ENCODE data around the gene PPP6R2. TPM values are rescaled to one million over a fixed set of nuclear protein-coding genes. Genes with fewer than 3 reads are reported as not detected.

PPP6R2 gene
- total and polyA plus RNA-seq, 9 of the 15 experiments (the other 6 are each of a cell fraction or from before 2014, with no cell fraction given) = 0.32 to 39.8 (median 21.4) TPM

DNA sequence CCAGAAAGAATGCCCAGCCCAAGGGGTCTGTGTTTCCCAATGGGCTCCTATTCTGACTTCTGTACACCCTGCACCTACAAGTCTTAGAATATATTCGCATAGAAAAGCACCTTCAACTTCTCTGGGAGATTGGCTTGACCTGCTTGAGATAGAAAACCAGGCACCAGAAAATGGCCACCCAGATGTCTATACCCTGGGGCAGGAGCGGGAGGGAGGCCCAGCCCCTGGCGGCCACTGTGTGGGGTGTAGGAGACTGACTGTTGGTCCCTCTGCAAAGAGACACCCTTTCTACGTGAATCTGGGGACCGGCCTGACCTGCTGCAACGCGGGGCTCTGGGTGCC is 24.8 kb upstream of the PPP6R2 start (continued):
- TF ChIP-seq NR3C1 (CRISPR knock-in tag; IDR thresholded peaks at IDR 0.05) = no peak
- TF ChIP-seq, protein P1, sequence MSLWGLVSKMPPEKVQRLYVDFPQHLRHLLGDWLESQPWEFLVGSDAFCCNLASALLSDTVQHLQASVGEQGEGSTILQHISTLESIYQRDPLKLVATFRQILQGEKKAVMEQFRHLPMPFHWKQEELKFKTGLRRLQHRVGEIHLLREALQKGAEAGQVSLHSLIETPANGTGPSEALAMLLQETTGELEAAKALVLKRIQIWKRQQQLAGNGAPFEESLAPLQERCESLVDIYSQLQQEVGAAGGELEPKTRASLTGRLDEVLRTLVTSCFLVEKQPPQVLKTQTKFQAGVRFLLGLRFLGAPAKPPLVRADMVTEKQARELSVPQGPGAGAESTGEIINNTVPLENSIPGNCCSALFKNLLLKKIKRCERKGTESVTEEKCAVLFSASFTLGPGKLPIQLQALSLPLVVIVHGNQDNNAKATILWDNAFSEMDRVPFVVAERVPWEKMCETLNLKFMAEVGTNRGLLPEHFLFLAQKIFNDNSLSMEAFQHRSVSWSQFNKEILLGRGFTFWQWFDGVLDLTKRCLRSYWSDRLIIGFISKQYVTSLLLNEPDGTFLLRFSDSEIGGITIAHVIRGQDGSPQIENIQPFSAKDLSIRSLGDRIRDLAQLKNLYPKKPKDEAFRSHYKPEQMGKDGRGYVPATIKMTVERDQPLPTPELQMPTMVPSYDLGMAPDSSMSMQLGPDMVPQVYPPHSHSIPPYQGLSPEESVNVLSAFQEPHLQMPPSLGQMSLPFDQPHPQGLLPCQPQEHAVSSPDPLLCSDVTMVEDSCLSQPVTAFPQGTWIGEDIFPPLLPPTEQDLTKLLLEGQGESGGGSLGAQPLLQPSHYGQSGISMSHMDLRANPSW (CRISPR knock-in tag; IDR thresholded peaks at IDR 0.05) = no peak
- TF ChIP-seq PURB (CRISPR knock-in tag; IDR thresholded peaks at IDR 0.05; ENCODE audit: low read depth) = no peak

DNA sequence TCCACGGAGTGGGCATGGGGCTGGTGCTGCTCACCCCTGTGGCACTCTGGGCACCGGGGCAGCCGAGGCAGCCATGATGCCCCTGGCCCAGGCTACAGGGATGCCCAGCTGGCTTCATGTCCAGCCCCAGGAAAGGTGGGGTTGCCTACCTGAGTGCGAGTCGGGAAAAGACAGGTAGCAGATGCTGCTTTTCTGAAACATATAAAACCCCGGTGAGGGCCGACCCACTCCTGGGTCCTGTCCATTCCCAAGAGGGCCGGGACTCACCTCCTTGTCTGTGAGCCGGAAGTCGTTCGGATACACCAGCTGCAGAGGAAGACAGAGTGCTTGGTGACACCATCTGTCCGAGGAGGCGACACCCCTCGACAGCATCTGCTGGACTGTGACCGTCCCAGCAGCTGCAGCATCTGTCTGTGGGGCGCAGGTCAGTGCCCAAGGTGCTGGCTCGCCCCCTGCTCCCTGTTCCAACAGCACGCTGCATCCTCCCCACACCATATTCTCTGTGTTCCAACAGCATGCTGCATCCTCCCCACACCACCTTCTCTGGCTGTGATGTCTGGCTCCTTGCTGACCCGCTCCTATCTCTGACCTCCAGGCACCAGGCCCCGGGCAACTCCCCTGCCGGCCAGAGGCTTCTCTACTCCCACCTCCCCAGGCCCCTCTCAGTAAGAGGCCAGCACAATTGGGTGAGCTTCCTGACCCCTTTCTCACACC is 24.3 kb upstream of the PPP6R2 start:
- H3K9ac ChIP-seq (ENCODE audit: insufficient read depth in 1 of 2, low read depth in 2 of 2, low read length in 2 of 2) = peak overlapping the region; percentile 41 to 76
- peaks cover 27 to 66% of the 10 kb centered on the region in 2 experiments; a peak in 4 of 5 replicates for H3K4me1 ChIP-seq (replicated peaks in 1 of 2; ENCODE audit: control insufficient read depth in 2 of 2, insufficient read depth in 2 of 2, low read length in 2 of 2)
- peak overlapping the region; percentile 74 for H3K4me2 ChIP-seq (ENCODE audit: insufficient read depth, low read length)
- ATAC-seq (peak; percentile 82), DNase-seq (ENCODE audit: extremely low read depth in 1 of 4, low spot score in 3 of 4) (peak; percentile 67 to 86 (median 77)), FAIRE-seq (peak; percentile 92)
- H3K9me3 ChIP-seq (replicated peaks; ENCODE audit: control insufficient read depth, insufficient read depth, low read depth, low read length) = no peaks in the 10 kb centered on the region
- CTCF ChIA-PET (ENCODE audit: low intra/inter-chr PET ratio) = no interaction called here
- POLR2A ChIA-PET = interaction anchor here (1.1 kb wide), 1 partner anchor 9 kb away, joined by 3 read pairs; no protein-coding TSS in a partner anchor
- no peaks in the 10 kb centered on the region for H3K27me3 ChIP-seq (ENCODE audit: control insufficient read depth in 2 of 2, insufficient read depth in 2 of 2, low read length in 2 of 2)
- no peak overlapping the region for H3K4me3 ChIP-seq
- peak overlapping the region; percentile 74 for H2AFZ ChIP-seq (ENCODE audit: low read depth, low read length)
- in situ Hi-C loops (cut with MboI) (no loop called here), intact Hi-C loops (cut with micrococcal nuclease) (no loop called here)
- H3K9me1 ChIP-seq (ENCODE audit: control insufficient read depth, insufficient read depth, low read length) = no peaks in the 10 kb centered on the region
- peak overlapping the region; percentile 69 for H3K27ac ChIP-seq (ENCODE audit: extremely low read depth, low read depth, low read length)
- no peaks in the 10 kb centered on the region for H3K36me3 ChIP-seq (ENCODE audit: control insufficient read depth, insufficient read depth, low read length)
- H3K79me2 ChIP-seq (ENCODE audit: control insufficient read depth, insufficient read depth, low read length) = no peaks in the 10 kb centered on the region
- 22% methylated on average over 15 of the region's 21 CpGs for WGBS (ENCODE audit: insufficient coverage, low coverage, missing lambda C conversion rate)
- no TSS peak for BruUV-seq (replicated peaks)
- no peaks in the 10 kb centered on the region for H4K20me1 ChIP-seq (replicated peaks; ENCODE audit: control insufficient read depth, insufficient read depth, low read length)
- TF ChIP-seq ZKSCAN1 (IDR thresholded peaks at IDR 0.05; ENCODE audit: low read depth, low read length) (no peak), NEUROD1 (IDR thresholded peaks at IDR 0.05; ENCODE audit: borderline replicate concordance, low read depth, low read length, partially characterized antibody) (peak; percentile 33), ZNF778 (CRISPR knock-in tag; IDR thresholded peaks at IDR 0.05) (no peak), KLF1 (tag; IDR thresholded peaks at IDR 0.05) (no peak), PPARD (CRISPR knock-in tag; IDR thresholded peaks at IDR 0.05) (no peak), SMAD4 (CRISPR knock-in tag; conservative IDR thresholded peaks at IDR 0.05) (no peak), ETV5 (CRISPR knock-in tag; IDR thresholded peaks at IDR 0.05; ENCODE audit: low read depth) (no peak), ZZZ3 (IDR thresholded peaks at IDR 0.05) (no peak), MAZ (CRISPR knock-in tag; conservative IDR thresholded peaks at IDR 0.05 in 1 of 2, IDR thresholded peaks at IDR 0.05 in 1 of 2) (no peak), TARDBP (IDR thresholded peaks at IDR 0.05) (no peak)
- TF ChIP-seq, protein P2, sequence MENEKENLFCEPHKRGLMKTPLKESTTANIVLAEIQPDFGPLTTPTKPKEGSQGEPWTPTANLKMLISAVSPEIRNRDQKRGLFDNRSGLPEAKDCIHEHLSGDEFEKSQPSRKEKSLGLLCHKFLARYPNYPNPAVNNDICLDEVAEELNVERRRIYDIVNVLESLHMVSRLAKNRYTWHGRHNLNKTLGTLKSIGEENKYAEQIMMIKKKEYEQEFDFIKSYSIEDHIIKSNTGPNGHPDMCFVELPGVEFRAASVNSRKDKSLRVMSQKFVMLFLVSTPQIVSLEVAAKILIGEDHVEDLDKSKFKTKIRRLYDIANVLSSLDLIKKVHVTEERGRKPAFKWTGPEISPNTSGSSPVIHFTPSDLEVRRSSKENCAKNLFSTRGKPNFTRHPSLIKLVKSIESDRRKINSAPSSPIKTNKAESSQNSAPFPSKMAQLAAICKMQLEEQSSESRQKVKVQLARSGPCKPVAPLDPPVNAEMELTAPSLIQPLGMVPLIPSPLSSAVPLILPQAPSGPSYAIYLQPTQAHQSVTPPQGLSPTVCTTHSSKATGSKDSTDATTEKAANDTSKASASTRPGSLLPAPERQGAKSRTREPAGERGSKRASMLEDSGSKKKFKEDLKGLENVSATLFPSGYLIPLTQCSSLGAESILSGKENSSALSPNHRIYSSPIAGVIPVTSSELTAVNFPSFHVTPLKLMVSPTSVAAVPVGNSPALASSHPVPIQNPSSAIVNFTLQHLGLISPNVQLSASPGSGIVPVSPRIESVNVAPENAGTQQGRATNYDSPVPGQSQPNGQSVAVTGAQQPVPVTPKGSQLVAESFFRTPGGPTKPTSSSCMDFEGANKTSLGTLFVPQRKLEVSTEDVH (IDR thresholded peaks at IDR 0.05; ENCODE audit: low read depth, partially characterized antibody) = no peak
- TF ChIP-seq, protein P3, sequence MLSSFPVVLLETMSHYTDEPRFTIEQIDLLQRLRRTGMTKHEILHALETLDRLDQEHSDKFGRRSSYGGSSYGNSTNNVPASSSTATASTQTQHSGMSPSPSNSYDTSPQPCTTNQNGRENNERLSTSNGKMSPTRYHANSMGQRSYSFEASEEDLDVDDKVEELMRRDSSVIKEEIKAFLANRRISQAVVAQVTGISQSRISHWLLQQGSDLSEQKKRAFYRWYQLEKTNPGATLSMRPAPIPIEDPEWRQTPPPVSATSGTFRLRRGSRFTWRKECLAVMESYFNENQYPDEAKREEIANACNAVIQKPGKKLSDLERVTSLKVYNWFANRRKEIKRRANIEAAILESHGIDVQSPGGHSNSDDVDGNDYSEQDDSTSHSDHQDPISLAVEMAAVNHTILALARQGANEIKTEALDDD (IDR thresholded peaks at IDR 0.05) = no peak
